A549 (cell line): ENCODE measurements around the gene CDK14. TPM values are rescaled to one million over a fixed set of nuclear protein-coding genes. Genes with fewer than 3 reads are reported as not detected.

Experiments
- ATAC-seq, 2 experiments: fragments of 200-7000 bp in 1 of 2; fragments of >200 bp in 1 of 2; cut with Nextera tagmentation in 1 of 2; cut with Tn5 transposase in 1 of 2; 3 replicates each; pipeline versions ENCODE4 v1.8.0 to v1.9.1; 2018 to 2020; ENCODE audit warnings: mild to moderate bottlenecking in 1 of 2, moderate library complexity in 1 of 2
- CTCF ChIA-PET: fragments of 300-600 bp; sonication (Branson Sonifier 250); formaldehyde crosslinking; extraction: SDS; loops from one replicate; lab custom pipeline; 2021; ENCODE audit warnings: antibody characterized with exemption, inconsistent platforms; lab: Yijun Ruan, JAX
- POLR2A ChIA-PET: fragments of 350-600 bp; formaldehyde crosslinking; extraction: SDS; loops from one replicate; lab custom pipeline; 2021; ENCODE audit warnings: antibody characterized with exemption, inconsistent platforms; lab: Yijun Ruan, JAX
- DNase-seq, 2 experiments: peaks; one replicate each; pipeline versions ENCODE4 v3.0.0 to v3.0.0-alpha.2; 2011 to 2016; ENCODE audit warnings: low read depth in 1 of 2, low spot score in 1 of 2
- FAIRE-seq: peaks from 2 replicates; lab custom pipeline; 2011; peaks lifted over from hg19 to GRCh38; lab: Jason Lieb, UNC
- H3K27ac ChIP-seq, 2 experiments: fragments of >200 bp; sonication (Bioruptor Twin); formaldehyde crosslinking; 3 replicates each; pipeline ENCODE4 v1.5.1; 2016 to 2017
- H3K4me1 ChIP-seq: fragments of >200 bp; sonication (Bioruptor Twin); formaldehyde crosslinking; 3 replicates; pipeline ENCODE4 v1.6.1; 2016
- H3K4me2 ChIP-seq: fragments of >200 bp; sonication (Bioruptor Twin); formaldehyde crosslinking; 3 replicates; pipeline ENCODE4 v1.6.1; 2016
- H3K4me3 ChIP-seq: fragments of >200 bp; sonication (Bioruptor Twin); formaldehyde crosslinking; 3 replicates; pipeline ENCODE4 v1.5.1; 2016
- H3K9me3 ChIP-seq: fragments of >200 bp; sonication (Bioruptor Twin); formaldehyde crosslinking; 3 replicates; pipeline ENCODE4 v1.6.1; 2016
- CBX2 ChIP-seq: fragments of 200-600 bp; sonication (generic); IDR thresholded peaks from 2 replicates; pipeline ENCODE4 v1.6.1; 2016; ENCODE audit warnings: low read depth, mild to moderate bottlenecking, borderline replicate concordance
- CBX8 ChIP-seq: fragments of 200-600 bp; sonication (generic); IDR thresholded peaks from 2 replicates; pipeline ENCODE4 v1.6.1; 2016
- CHD2 ChIP-seq: fragments of 150-350 bp; IDR thresholded peaks from 2 replicates; pipeline ENCODE4 v1.6.1; 2014; ENCODE audit warnings: low read length; ENCODE audit not compliant: partially characterized antibody
- CHD4 ChIP-seq: fragments of 200-600 bp; sonication (generic); IDR thresholded peaks from 2 replicates; pipeline ENCODE4 v1.6.1; 2016; ENCODE audit warnings: antibody characterized with exemption, mild to moderate bottlenecking, borderline replicate concordance
- EHMT2 ChIP-seq: fragments of 200-600 bp; sonication (generic); IDR thresholded peaks from 2 replicates; pipeline ENCODE4 v1.6.1; 2016; ENCODE audit warnings: antibody characterized with exemption, low read depth, mild to moderate bottlenecking, moderate library complexity
- FOSL2 ChIP-seq, 2 experiments: fragments of 450-650 bp in 1 of 2; fragments of >200 bp in 1 of 2; sonication (Bioruptor Twin) in 1 of 2; formaldehyde crosslinking; IDR thresholded peaks; 2 replicates each; pipeline versions ENCODE4 v1.5.0 to v1.6.1; 2016 to 2020; ENCODE audit warnings: mild to moderate bottlenecking in 1 of 2, moderate library complexity in 1 of 2
- GATA3 ChIP-seq: IDR thresholded peaks from 2 replicates; pipeline ENCODE4 v1.6.1; 2012; ENCODE audit warnings: borderline replicate concordance
- HDAC2 ChIP-seq: fragments of 200-600 bp; sonication (generic); IDR thresholded peaks from 2 replicates; pipeline ENCODE4 v1.6.1; 2016
- HOXB13 ChIP-seq: fragments of 250-450 bp; sonication (Bioruptor Pico); IDR thresholded peaks from 2 replicates; pipeline ENCODE4 v1.5.0; 2020; ENCODE audit warnings: low read depth, mild to moderate bottlenecking, moderate library complexity
- JUN ChIP-seq, 2 experiments: fragments of >200 bp; sonication (Bioruptor Twin); formaldehyde crosslinking; IDR thresholded peaks; 2 replicates in 1 of 2; 3 replicates in 1 of 2; pipeline ENCODE4 v1.6.1; 2016 to 2017
- JUNB ChIP-seq: fragments of >200 bp; sonication (Bioruptor Twin); formaldehyde crosslinking; IDR thresholded peaks from 2 replicates; pipeline ENCODE4 v1.6.1; 2016
- KDM1A ChIP-seq: fragments of 200-600 bp; sonication (generic); IDR thresholded peaks from 2 replicates; pipeline ENCODE4 v1.6.1; 2016; ENCODE audit warnings: low read depth, mild to moderate bottlenecking
- MAFK ChIP-seq: fragments of 450-650 bp; IDR thresholded peaks from 2 replicates; pipeline ENCODE4 v1.6.1; 2014; ENCODE audit not compliant: partially characterized antibody
- MAX ChIP-seq: IDR thresholded peaks from 2 replicates; pipeline ENCODE4 v1.6.1; 2012
- MAZ ChIP-seq: fragments of 150-350 bp; IDR thresholded peaks from 2 replicates; pipeline ENCODE4 v1.6.1; 2014; ENCODE audit warnings: antibody characterized with exemption, low read depth, low read length, borderline replicate concordance
- MYC ChIP-seq: IDR thresholded peaks from 2 replicates; pipeline ENCODE4 v1.6.1; 2012; ENCODE audit warnings: mild to moderate bottlenecking, inconsistent platforms, low read length, improper control_type of control experiment, borderline replicate concordance
- NPAS2 ChIP-seq: fragments of 250-450 bp; sonication (Bioruptor Pico); IDR thresholded peaks from 2 replicates; pipeline ENCODE4 v1.8.0; 2022; ENCODE audit warnings: mild to moderate bottlenecking, moderate library complexity, borderline replicate concordance
- NR3C1 ChIP-seq: fragments of >200 bp; sonication (Bioruptor Twin); formaldehyde crosslinking; IDR thresholded peaks from 3 replicates; pipeline ENCODE4 v1.6.1; 2017
- PHF8 ChIP-seq: fragments of 200-600 bp; sonication (generic); IDR thresholded peaks from 2 replicates; pipeline ENCODE4 v1.6.1; 2016; ENCODE audit warnings: low read depth, mild to moderate bottlenecking, antibody characterized with exemption, moderate library complexity, borderline replicate concordance
- POLR2AphosphoS2 ChIP-seq: conservative IDR thresholded peaks from 2 replicates; pipeline ENCODE4 v1.6.1; 2012; ENCODE audit warnings: low read length, improper control_type of control experiment, inconsistent platforms
- REST ChIP-seq: fragments of 200-600 bp; sonication (generic); IDR thresholded peaks from 2 replicates; pipeline ENCODE4 v1.6.1; 2016; ENCODE audit warnings: antibody characterized with exemption, mild to moderate bottlenecking, moderate library complexity
- RNF2 ChIP-seq: fragments of 200-600 bp; sonication (generic); IDR thresholded peaks from 2 replicates; pipeline ENCODE4 v1.6.1; 2016; ENCODE audit warnings: low read depth, mild to moderate bottlenecking, antibody characterized with exemption, moderate library complexity, borderline replicate concordance
- SMC3 ChIP-seq: fragments of >200 bp; sonication (Bioruptor Twin); formaldehyde crosslinking; IDR thresholded peaks from 3 replicates; pipeline ENCODE4 v1.6.1; 2018; ENCODE audit warnings: inconsistent platforms
- ZC3H11A ChIP-seq: fragments of 450-650 bp; IDR thresholded peaks from 2 replicates; pipeline ENCODE4 v1.6.1; 2014; ENCODE audit warnings: antibody characterized with exemption, mild to moderate bottlenecking
- ZSCAN20 ChIP-seq: fragments of 250-450 bp; sonication (Bioruptor Pico); IDR thresholded peaks from 2 replicates; pipeline ENCODE4 v1.8.0; 2022; ENCODE audit warnings: mild to moderate bottlenecking, moderate library complexity
- WGBS: methylation state at CpG from one replicate; pipeline ENCODE4 v1.1.6; 2017; ENCODE audit errors: missing lambda C conversion rate; 5-methylcytosine and 5-hydroxymethylcytosine counted together
- polyA plus RNA-seq, 4 experiments: library from polyadenylated mRNA; depleted of rRNA in 3 of 4; stranded (reverse); fragments of >200 nt; fragmentation: RNase III in 1 of 4; extraction: RNeasy Plus Mini Kit Qiagen cat#74134 plus additional on column Dnase treatment in 1 of 4; gene quantifications; 2 replicates in 3 of 4; 3 replicates in 1 of 4; pipeline ENCODE4 v1.2.3, GENCODE V29; 2011 to 2017

Gene CDK14
- polyA plus RNA-seq, 2 of the 4 experiments (the other 2 are of a cell fraction) = 0.21 to 0.23 TPM

- H3K9me3 ChIP-seq = no peaks in the 10 kb centered on the region
- WGBS = 15% methylated on average over 7 of the region's 7 CpGs
- no peak overlapping the region for H3K27ac ChIP-seq
- no peak overlapping the region for H3K4me2 ChIP-seq
- DNase-seq (no peak), ATAC-seq (no peak), FAIRE-seq (no peak)
- POLR2A ChIA-PET = no interaction called here
- H3K4me1 ChIP-seq = no peaks in the 10 kb centered on the region
- TF ChIP-seq NR3C1 = no peak
- no peak for TF ChIP-seq GATA3
- no peak for TF ChIP-seq FOSL2 (IDR thresholded peaks at IDR 0.05)
- no peak for TF ChIP-seq FOSL2 (CRISPR knock-in tag; IDR thresholded peaks at IDR 0.05)
- no peak for TF ChIP-seq ZSCAN20 (CRISPR knock-in tag)
- TF ChIP-seq MYC = no peak
- no peak for TF ChIP-seq REST
- TF ChIP-seq CBX8 = no peak
- TF ChIP-seq EHMT2 = no peak
- no peak for TF ChIP-seq JUNB
- no peak for TF ChIP-seq KDM1A
- no peak for TF ChIP-seq SMC3
- TF ChIP-seq MAZ = no peak
- TF ChIP-seq MAX = no peak
- TF ChIP-seq JUN (IDR thresholded peaks at IDR 0.05) = no peak
- no peak for TF ChIP-seq HDAC2
- TF ChIP-seq MAFK = no peak
- no peak for TF ChIP-seq ZC3H11A
- no peak for TF ChIP-seq CHD2
- no peak overlapping the region for H3K4me3 ChIP-seq
- CTCF ChIA-PET = interaction anchor here (0.6 kb wide), 1 partner anchor 92 kb away, joined by 3 read pairs; no protein-coding TSS in a partner anchor
Observed at GRCh38 chr7:90721869-90722431, 125.8 kb downstream of the CDK14 start.

- 49% methylated on average over 2 of the region's 2 CpGs for WGBS
- no peaks in the 10 kb centered on the region for H3K9me3 ChIP-seq
- H3K4me1 ChIP-seq = no peaks in the 10 kb centered on the region
- TF ChIP-seq FOSL2 (IDR thresholded peaks at IDR 0.05) = no peak
- no peak for TF ChIP-seq FOSL2 (CRISPR knock-in tag; IDR thresholded peaks at IDR 0.05)
- TF ChIP-seq CHD4 = no peak
- TF ChIP-seq SMC3 = no peak
- no peak for TF ChIP-seq HOXB13 (CRISPR knock-in tag)
- no peak for TF ChIP-seq CBX8
- no peak for TF ChIP-seq PHF8
- no peak for TF ChIP-seq CBX2
- no peak for TF ChIP-seq NPAS2
- POLR2A ChIA-PET = no interaction called here
- H3K27ac ChIP-seq = no peak overlapping the region
- CTCF ChIA-PET = no interaction called here
- no peak for ATAC-seq
- H3K4me2 ChIP-seq = no peak overlapping the region
- no peak overlapping the region for H3K4me3 ChIP-seq
- FAIRE-seq = no peak
- no peak for DNase-seq
Observed at GRCh38 chr7:90723233-90723632, 127.1 kb downstream of the CDK14 start.

GRCh38 chr7:90723866-90724265, 127.7 kb downstream of the CDK14 start:
- H3K27ac ChIP-seq = no peak overlapping the region
- ATAC-seq (no peak), DNase-seq (no peak), FAIRE-seq (no peak)
- POLR2A ChIA-PET = no interaction called here
- TF ChIP-seq REST (no peak), NR3C1 (no peak), CHD4 (no peak), PHF8 (no peak), POLR2AphosphoS2 (no peak), RNF2 (no peak)
- no peaks in the 10 kb centered on the region for H3K9me3 ChIP-seq
- no peaks in the 10 kb centered on the region for H3K4me1 ChIP-seq
- CTCF ChIA-PET = no interaction called here
- H3K4me2 ChIP-seq = no peak overlapping the region
- H3K4me3 ChIP-seq = no peak overlapping the region
